HFF-Myc (cell line): ENCODE results near the gene NAGK.
"Not testable (repeated sequence)": the region's sequence is repeated elsewhere in the genome, so short reads cannot be mapped to it uniquely, and the experiment has no call there.

Experiments used
- DNase-seq: peaks from one replicate; pipeline ENCODE4 v3.0.0-alpha.2; 2011; ENCODE audit warnings: low read depth; ENCODE audit errors: extremely low read depth
- H3K4me3 ChIP-seq: replicated peaks from 2 replicates; pipeline ENCODE4 v1.5.1; 2011; ENCODE audit warnings: low read depth, mild to moderate bottlenecking, control low read depth, low read length
- TF ChIP-seq, protein P1 (sequence below): IDR thresholded peaks from 2 replicates; pipeline ENCODE4 v1.5.1; 2012; ENCODE audit warnings: mild to moderate bottlenecking, low read depth, low read length, control low read depth; ENCODE audit errors: missing control alignments

The NAGK gene

GRCh38 chr2:71091808-71092207 is 23.4 kb downstream of the NAGK start:
- not testable (repeated sequence) for DNase-seq, H3K4me3 ChIP-seq

DNA sequence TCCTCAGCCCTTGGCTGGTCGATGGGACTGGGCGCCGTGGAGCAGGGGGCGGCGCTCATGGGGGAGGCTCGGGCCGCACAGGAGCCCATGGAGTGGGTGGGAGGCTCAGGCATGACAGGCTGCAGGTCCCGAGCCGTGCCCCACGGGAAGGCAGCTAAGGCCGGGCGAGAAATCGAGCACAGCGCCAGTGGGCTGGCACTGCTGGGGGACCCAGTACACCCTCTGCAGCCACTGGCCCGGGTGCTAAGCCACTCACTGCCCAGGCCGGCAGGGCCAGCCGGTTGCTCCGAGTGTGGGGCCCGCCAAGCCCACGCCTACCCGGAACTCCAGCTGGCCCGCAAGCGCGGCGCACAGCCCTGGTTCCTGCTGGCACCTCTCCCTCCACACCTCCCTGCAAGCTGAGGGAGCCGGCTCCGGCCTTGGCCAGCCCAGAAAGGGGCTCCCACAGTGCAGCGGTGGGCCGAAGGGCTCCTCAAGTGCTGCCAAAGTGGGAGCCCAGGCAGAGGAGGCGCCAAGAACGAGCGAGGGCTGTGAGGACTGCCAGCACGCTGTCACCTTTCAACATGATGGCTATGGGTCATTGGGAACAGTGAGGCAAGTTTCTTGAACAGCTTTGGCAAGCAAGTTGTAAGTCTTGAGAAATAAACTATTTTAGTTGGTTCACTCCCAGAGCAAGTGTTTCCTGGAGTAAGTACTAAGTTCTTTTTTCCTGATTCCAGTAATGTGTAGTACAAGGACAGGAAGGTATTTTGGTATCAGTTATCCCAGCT is 24.2 kb downstream of the NAGK start:
- not testable (repeated sequence) for DNase-seq, H3K4me3 ChIP-seq

DNA sequence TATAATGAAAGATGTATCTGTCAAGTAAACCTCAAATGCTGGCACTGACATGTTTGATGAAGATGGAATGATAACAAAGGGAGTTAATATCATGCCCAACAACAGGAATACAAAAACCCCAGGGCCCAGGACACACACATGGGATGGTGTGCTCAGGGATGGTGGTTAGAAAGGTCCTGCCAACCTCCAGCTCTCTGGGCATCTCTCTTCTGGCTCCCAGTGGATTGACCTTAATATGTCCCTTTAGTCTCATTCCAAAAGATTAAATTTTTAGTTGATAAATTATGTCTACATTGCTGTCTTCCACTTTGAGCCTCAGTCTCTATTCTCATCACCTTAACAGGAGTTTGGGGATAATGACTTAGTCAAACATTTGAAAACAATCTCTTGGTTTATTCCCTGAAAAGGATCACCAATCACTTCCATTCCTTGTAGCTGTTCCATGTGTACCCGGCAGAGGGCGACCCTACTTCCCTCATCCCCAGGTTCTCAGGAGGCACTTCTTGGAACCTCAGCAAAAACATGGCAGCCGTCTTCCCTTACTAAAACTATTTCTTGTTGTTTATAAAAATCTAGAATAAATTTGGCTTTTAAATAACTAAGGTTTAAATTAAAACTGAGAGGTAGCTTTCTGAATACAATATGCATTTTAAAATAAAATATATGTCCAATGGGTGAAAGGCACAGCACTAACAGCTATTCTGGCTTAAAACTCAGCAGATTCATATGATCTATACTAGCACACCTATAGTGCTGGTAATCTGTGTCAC is 31.9 kb downstream of the NAGK start:
- TF ChIP-seq, protein P1, sequence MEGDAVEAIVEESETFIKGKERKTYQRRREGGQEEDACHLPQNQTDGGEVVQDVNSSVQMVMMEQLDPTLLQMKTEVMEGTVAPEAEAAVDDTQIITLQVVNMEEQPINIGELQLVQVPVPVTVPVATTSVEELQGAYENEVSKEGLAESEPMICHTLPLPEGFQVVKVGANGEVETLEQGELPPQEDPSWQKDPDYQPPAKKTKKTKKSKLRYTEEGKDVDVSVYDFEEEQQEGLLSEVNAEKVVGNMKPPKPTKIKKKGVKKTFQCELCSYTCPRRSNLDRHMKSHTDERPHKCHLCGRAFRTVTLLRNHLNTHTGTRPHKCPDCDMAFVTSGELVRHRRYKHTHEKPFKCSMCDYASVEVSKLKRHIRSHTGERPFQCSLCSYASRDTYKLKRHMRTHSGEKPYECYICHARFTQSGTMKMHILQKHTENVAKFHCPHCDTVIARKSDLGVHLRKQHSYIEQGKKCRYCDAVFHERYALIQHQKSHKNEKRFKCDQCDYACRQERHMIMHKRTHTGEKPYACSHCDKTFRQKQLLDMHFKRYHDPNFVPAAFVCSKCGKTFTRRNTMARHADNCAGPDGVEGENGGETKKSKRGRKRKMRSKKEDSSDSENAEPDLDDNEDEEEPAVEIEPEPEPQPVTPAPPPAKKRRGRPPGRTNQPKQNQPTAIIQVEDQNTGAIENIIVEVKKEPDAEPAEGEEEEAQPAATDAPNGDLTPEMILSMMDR = peak; percentile 66
- no peak overlapping the region for H3K4me3 ChIP-seq
- peak; percentile 41 for DNase-seq

GRCh38 chr2:71101656-71102055 is 33.2 kb downstream of the NAGK start:
- TF ChIP-seq, protein P1 = no peak
- peak; percentile 43 for DNase-seq
- H3K4me3 ChIP-seq = no peak overlapping the region

DNA sequence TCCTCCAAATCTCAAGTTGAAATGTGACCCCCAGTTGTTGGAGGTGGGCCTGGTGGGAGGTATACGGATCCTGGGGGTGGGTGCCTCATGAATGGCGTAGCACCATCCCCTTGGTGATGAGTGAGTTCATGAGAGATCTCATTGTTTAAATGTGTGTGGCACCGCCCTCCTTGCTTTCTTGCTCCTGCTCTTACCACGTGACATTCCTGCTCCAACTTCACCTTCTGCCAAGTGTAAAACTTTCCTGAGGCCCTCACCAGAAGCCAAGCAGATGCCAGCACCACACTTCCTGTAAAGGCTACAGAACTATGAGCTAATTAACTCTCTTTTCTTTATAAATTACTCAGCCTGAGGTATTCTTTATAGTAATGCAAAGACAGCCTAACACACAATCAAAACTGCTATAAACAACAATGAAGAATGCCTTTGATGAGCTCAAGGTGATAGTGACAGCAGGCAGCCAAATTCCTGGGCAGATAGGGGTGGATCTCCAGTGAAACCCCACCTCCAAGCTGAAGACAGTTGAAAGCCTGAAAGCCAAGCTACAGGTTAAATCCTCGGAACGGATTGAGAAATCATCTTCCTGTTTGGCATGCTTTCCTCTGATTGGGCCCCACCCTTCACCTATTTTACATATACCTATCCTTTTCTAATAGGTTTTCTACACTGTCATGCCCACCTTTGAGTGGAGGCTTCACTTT is 34.7 kb downstream of the NAGK start:
- DNase-seq = no peak
- no peak overlapping the region for H3K4me3 ChIP-seq
- TF ChIP-seq, protein P1 = no peak

DNA sequence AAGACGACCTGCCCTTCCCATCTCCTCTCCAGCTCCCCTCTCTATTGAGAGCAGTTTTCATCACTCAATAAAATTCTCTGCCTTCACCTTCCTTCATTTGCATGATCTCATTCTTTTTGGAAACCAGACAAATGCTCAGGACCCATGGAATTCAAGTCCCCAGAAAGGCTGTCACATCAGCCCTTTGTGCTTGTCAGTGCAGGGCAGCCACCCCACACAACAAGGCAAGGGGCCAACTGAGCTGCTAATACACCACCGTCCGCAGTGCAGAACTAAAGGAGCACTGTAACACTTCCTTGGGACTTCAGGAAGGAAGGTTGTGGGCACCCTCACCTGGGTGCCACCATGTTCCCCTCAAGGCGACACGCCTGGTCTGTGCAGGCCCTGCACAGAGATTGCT is 35.4 kb downstream of the NAGK start:
- no peak for DNase-seq
- H3K4me3 ChIP-seq = no peak overlapping the region
- TF ChIP-seq, protein P1 = no peak

- not testable (repeated sequence) for DNase-seq, H3K4me3 ChIP-seq
Observed at GRCh38 chr2:71106463-71106862, 38.0 kb downstream of the NAGK start.

GRCh38 chr2:71108091-71108490 is 39.6 kb downstream of the NAGK start:
- TF ChIP-seq, protein P1 = no peak
- DNase-seq = no peak
- H3K4me3 ChIP-seq = no peak overlapping the region
